ENCODE data around the gene MTO1. TPM values are rescaled to one million over a fixed set of nuclear protein-coding genes. Genes with fewer than 3 reads are reported as not detected.

The MTO1 gene
- total and polyA plus RNA-seq, 2 experiments from 2014 or later = 27.7 to 36.7 TPM

DNA sequence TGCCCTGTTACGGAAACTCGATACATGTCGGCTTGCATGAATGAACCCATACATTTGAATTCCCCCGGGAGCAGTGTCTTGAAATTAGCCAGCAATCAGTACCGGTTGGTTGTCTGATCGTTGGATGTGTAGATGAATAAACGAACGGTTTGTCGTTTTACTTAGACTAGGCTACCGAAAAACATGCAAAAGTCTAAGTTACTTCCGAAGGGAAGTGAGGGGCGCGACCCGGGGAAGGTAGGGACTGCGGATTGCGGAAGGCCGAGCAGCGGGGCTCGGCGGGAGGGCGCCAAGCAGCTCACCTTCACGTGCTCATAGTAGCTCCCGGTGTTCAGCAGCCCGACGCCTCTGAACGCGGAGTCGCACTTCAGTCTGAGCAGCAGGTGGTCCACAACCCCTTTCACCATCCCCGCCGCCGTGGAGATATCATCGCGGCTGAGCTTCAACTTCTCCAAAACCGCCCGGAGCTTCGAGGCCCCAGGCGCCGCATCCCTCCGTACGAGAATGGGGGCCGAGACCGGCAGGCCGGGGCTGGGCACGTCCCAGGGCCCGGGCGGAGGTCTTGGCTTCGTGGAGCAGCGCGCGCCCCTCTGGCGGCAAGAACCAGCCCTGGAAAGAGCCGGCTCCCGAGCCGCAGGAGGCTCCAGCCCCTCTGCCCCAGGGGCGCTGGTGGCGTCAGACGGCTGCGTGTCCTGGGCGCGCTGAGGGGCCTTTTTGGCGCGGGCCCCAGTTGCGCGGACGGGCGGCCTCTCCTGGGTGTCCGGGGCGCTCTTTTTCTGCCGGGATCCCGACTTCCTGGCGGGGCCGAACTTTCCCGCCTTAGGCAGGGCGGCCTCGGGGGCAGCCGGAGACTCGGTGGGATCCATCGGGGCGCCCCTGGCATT lies 10.1 kb upstream of the MTO1 start:
- TF ChIP-seq EZH2 (IDR thresholded peaks at IDR 0.05; ENCODE audit: low read depth, unreplicated experiment) (no peak), EZH2phosphoT487 (IDR thresholded peaks at IDR 0.05; ENCODE audit: unreplicated experiment) (no peak), ZNF331 (CRISPR knock-in tag; IDR thresholded peaks at IDR 0.05; ENCODE audit: low read depth) (no peak), STAT1 (IDR thresholded peaks at IDR 0.05; ENCODE audit: unreplicated experiment) (no peak), POLR2AphosphoS5 (IDR thresholded peaks at IDR 0.05; ENCODE audit: low read depth) (no peak), CREB1 (CRISPR knock-in tag; IDR thresholded peaks at IDR 0.05; ENCODE audit: low read depth) (no peak), NANOG (IDR thresholded peaks at IDR 0.05; ENCODE audit: borderline replicate concordance) (no peak), ZNF114 (CRISPR knock-in tag; IDR thresholded peaks at IDR 0.05) (no peak), CTCF (conservative IDR thresholded peaks at IDR 0.05; ENCODE audit: low read depth in 2 of 2) (no peak), JUNB (IDR thresholded peaks at IDR 0.05; ENCODE audit: unreplicated experiment) (no peak), REST (IDR thresholded peaks at IDR 0.05; ENCODE audit: unreplicated experiment) (no peak)
- TF ChIP-seq, protein P1, sequence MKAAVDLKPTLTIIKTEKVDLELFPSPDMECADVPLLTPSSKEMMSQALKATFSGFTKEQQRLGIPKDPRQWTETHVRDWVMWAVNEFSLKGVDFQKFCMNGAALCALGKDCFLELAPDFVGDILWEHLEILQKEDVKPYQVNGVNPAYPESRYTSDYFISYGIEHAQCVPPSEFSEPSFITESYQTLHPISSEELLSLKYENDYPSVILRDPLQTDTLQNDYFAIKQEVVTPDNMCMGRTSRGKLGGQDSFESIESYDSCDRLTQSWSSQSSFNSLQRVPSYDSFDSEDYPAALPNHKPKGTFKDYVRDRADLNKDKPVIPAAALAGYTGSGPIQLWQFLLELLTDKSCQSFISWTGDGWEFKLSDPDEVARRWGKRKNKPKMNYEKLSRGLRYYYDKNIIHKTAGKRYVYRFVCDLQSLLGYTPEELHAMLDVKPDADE (IDR thresholded peaks at IDR 0.05) = no peak
- TF ChIP-seq, protein P2, sequence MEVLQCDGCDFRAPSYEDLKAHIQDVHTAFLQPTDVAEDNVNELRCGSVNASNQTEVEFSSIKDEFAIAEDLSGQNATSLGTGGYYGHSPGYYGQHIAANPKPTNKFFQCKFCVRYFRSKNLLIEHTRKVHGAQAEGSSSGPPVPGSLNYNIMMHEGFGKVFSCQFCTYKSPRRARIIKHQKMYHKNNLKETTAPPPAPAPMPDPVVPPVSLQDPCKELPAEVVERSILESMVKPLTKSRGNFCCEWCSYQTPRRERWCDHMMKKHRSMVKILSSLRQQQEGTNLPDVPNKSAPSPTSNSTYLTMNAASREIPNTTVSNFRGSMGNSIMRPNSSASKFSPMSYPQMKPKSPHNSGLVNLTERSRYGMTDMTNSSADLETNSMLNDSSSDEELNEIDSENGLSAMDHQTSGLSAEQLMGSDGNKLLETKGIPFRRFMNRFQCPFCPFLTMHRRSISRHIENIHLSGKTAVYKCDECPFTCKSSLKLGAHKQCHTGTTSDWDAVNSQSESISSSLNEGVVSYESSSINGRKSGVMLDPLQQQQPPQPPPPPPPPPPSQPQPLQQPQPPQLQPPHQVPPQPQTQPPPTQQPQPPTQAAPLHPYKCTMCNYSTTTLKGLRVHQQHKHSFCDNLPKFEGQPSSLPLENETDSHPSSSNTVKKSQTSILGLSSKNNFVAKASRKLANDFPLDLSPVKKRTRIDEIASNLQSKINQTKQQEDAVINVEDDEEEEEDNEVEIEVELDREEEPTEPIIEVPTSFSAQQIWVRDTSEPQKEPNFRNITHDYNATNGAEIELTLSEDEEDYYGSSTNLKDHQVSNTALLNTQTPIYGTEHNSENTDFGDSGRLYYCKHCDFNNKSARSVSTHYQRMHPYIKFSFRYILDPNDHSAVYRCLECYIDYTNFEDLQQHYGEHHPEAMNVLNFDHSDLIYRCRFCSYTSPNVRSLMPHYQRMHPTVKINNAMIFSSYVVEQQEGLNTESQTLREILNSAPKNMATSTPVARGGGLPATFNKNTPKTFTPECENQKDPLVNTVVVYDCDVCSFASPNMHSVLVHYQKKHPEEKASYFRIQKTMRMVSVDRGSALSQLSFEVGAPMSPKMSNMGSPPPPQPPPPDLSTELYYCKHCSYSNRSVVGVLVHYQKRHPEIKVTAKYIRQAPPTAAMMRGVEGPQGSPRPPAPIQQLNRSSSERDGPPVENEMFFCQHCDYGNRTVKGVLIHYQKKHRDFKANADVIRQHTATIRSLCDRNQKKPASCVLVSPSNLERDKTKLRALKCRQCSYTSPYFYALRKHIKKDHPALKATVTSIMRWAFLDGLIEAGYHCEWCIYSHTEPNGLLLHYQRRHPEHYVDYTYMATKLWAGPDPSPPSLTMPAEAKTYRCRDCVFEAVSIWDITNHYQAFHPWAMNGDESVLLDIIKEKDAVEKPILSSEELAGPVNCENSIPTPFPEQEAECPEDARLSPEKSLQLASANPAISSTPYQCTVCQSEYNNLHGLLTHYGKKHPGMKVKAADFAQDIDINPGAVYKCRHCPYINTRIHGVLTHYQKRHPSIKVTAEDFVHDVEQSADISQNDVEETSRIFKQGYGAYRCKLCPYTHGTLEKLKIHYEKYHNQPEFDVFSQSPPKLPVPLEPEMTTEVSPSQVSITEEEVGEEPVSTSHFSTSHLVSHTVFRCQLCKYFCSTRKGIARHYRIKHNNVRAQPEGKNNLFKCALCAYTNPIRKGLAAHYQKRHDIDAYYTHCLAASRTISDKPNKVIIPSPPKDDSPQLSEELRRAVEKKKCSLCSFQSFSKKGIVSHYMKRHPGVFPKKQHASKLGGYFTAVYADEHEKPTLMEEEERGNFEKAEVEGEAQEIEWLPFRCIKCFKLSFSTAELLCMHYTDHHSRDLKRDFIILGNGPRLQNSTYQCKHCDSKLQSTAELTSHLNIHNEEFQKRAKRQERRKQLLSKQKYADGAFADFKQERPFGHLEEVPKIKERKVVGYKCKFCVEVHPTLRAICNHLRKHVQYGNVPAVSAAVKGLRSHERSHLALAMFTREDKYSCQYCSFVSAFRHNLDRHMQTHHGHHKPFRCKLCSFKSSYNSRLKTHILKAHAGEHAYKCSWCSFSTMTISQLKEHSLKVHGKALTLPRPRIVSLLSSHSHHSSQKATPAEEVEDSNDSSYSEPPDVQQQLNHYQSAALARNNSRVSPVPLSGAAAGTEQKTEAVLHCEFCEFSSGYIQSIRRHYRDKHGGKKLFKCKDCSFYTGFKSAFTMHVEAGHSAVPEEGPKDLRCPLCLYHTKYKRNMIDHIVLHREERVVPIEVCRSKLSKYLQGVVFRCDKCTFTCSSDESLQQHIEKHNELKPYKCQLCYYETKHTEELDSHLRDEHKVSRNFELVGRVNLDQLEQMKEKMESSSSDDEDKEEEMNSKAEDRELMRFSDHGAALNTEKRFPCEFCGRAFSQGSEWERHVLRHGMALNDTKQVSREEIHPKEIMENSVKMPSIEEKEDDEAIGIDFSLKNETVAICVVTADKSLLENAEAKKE (CRISPR knock-in tag; IDR thresholded peaks at IDR 0.05) = no peak
- peak; percentile 80 for ATAC-seq

More for the DNA sequence above, 10.1 kb upstream of the MTO1 start:
- H3K27ac ChIP-seq (ENCODE audit: low read depth) = no peak overlapping the region
- H2AFZ ChIP-seq = peak overlapping the region; percentile 99
- no peaks in the 10 kb centered on the region for H3K4me1 ChIP-seq (ENCODE audit: insufficient read depth)
- H3K27me3 ChIP-seq (ENCODE audit: insufficient read depth) = peaks cover 25% of the 10 kb centered on the region
- H3K36me3 ChIP-seq (ENCODE audit: insufficient read depth) = no peaks in the 10 kb centered on the region
- peaks cover 12% of the 10 kb centered on the region; the same call in 2 of the 3 replicates for H3K36me3 Mint-ChIP-seq (ENCODE audit: low read depth)
- peaks cover 47% of the 10 kb centered on the region for H3K79me2 ChIP-seq (replicated peaks; ENCODE audit: insufficient read depth)
- no peaks in the 10 kb centered on the region; the same call in 1 of the 2 replicates for H4K20me1 ChIP-seq (replicated peaks; ENCODE audit: insufficient read depth)
- H3K4me1 Mint-ChIP-seq = no peaks in the 10 kb centered on the region
- peak overlapping the region; percentile 65 for H3K4me3 ChIP-seq
- no peaks in the 10 kb centered on the region for H3K9me2 ChIP-seq (ENCODE audit: insufficient read depth)
- no peak overlapping the region for H3K27ac Mint-ChIP-seq
- H3K27me3 Mint-ChIP-seq (ENCODE audit: insufficient read depth, low read depth, poor library complexity) = peaks cover 28% of the 10 kb centered on the region
- H3F3A ChIP-seq (replicated peaks; ENCODE audit: low read depth) = peaks cover 6% of the 10 kb centered on the region
- peak overlapping the region; percentile 69 for H3K4me3 Mint-ChIP-seq
- peak overlapping the region; percentile 88 for H3K4me2 ChIP-seq
- peak; percentile 70 for DNase-seq (ENCODE audit: low spot score)
- H3K9me3 Mint-ChIP-seq = peaks cover 13% of the 10 kb centered on the region; the same call in 2 of the 3 replicates
